ENCODE data around the gene SCARF2.

The SCARF2 gene

DNA sequence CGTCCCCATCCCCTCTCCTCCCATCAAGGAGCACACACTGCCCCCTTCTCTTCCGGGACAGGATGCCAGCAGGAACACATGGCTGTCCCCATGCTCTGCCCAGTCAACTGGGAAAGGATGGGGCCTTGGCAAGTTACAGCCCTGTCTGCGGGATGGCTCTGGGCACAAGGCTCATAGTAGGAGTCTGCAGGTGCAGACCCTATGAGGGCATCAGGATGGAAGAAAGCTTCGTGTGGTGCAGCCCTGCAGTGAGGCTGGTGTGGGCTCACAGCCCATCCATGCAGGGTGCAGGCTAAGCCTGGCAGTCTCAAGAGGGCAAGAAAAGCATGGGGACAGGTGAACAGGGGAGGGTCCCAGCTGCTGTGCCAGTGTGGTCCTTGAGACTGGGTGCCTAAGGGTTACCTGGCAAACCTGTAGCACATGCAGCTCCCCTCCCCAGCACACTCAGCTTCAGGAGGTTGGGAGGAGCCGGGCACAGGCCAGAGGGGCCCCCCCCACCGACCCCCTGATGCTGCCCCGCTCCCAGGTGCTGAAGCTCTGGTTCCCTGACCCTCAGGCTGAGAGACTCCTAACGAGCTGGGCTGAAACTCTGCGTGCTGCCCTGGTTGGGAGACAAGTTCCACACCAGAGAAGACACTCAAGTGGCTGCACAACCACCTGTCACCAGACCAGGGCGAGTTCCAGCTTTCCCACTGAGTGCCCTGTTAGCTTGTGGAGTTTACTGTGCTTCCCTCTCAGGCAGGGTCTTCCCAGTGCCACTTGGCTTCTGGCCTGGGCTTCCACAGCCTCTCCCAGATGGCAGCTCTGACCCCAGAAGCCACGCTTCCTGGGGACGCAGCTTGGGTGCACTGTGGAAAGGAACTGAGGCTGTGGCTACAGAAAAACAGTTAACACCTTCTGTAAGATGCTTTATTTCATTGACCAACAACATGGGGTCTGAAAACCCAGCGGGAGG lies 3.3 kb upstream of the SCARF2 start:
- no peak for DNase-seq (ENCODE audit: low read depth in 2 of 2)

DNA sequence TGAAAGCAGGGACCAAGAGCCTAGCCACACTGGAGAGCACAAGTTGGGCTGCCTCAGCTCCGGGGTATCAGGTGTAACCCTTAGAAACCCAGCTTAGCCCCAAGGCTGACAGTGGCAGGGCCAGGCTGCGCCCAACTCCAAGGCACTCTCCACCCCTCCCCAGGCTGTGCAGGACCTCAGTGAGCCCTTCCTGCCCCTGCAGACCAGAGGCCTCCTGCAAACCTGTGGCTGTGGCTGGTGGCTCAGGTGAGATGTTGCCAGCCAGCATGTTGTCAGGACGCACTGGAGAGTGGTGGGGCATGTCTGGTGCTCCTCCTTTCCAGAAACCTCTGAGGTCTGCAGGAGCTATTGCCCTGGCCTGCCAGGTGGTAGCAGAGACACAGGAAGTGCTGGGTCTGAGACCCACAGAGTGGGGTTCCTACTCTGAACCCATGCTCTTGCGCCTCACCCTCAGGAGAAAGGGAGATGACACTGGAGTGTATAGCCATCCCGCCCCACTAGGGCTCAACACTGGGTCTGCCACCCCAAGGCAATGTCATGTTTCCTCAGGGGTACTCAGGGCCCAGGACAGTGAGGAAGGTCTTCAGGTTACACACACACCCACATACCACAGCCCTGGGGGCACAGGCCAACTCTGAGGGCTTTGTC lies 2.4 kb upstream of the SCARF2 start:
- DNase-seq (ENCODE audit: low read depth in 2 of 2) = no peak

DNA sequence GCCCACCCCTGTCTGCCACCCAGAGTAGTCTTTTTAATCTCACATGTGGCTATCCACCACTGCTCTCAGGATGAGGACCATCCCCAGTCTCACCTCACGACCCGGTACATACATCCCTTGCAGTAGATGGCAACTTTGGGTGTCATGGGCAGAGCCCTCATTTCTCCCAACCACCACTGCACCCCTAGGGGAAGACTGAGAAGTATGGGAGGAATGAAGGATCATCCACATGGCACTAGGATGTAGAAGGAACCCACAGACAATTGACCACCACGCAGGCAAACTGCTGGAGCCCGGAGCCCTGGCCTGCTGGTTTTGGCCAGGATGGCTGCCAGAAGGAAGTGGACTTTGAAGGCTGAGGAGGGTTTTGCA lies 1.9 kb upstream of the SCARF2 start:
- no peak for DNase-seq (ENCODE audit: low read depth in 2 of 2)

DNA sequence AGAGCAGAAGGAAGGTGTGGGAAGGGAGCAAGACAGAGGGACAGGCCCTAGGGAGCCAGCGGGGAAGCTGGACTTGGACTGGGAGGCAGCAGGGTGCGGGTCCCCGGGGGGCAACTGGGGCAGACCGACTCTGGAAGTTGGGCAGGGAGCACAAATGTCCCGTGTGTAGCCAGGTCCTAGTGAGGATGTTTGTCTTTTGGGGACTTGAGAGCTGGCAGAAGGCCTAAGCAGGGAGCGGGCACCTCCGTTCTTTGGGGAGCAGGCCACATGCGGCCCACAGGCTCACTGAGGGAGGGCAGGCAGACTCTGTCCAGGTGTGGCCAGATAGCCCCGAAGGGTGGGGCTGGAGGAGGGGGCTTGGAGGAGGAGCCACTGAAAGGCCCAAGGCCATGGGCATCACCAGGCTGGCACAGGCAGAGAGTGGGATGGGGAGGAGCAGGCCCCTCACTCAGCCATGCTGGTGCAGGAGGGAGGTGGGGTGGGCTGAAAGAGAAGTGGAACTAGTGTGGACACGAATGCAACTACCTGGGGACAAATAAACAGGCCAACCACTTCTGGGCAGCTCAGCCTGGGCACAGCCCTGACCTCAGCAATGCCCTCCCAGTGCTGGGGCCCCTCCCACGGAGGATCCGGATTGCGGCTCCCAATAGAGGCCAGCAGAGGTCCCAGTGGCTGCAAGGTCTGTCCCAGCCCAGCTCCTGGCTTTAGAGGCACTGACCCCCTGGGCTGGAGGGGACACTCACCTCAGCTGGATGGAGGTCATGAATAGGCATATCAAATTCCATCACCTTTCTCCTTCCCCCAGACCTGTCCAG lies 1.3 kb upstream of the SCARF2 start:
- no peak for DNase-seq (ENCODE audit: low read depth in 2 of 2)

DNA sequence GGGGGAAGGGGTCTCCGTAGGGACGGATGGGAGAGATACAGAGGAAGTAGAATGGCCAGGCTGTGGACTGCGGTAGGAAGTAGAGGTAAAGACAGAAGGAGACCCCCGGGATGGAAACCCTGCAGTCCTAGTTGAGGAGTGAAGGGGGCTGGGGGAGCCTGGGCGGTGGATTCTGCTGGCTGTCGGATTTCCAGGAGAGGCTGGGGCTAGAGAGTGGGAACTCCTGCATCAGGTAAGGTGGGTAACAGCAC lies 727 bp upstream of the SCARF2 start:
- no peak for DNase-seq (ENCODE audit: low read depth in 2 of 2)

DNA sequence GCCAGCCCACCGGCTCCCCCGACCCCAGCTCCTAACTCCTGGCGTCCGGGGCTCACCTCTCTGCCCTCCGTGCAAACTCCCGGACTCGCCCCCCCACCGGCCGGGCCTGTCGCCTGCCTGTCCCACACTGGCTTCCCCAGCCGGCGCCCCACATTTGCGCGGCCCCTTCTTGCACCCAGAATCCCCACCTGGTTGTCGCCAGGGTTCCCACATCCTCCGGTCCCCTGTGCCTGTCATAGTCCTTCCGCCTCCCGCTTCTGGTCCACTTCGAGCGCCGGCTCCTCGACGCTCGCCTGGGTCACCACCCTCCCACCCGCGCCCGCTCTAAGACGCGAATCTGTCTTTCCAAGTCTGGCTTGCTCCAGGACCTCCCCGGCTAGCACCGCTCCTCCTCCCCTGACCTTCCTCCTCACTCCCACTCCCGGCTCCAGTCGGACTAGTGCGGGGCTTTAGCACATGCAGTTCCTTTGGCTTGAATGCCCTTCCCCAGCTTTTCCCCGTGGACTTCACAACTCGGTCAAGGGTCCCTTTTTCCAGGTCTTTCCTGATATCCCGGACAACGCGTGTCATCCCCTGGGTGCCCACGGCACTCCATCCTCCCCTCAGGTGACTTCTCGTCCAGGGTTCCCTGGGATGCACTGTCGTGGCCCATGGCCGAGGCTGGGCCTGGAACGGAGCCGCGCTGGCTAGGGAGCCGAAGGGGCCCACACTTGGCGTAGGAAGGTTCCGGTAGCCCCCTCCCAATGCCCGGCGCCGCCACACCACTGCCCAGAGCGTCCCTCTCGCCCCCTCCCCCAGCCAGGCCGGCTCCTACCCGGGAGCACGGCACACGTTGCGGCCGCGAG lies 635 bp downstream of the SCARF2 start:
- DNase-seq (ENCODE audit: low read depth in 2 of 2) = no peak

DNA sequence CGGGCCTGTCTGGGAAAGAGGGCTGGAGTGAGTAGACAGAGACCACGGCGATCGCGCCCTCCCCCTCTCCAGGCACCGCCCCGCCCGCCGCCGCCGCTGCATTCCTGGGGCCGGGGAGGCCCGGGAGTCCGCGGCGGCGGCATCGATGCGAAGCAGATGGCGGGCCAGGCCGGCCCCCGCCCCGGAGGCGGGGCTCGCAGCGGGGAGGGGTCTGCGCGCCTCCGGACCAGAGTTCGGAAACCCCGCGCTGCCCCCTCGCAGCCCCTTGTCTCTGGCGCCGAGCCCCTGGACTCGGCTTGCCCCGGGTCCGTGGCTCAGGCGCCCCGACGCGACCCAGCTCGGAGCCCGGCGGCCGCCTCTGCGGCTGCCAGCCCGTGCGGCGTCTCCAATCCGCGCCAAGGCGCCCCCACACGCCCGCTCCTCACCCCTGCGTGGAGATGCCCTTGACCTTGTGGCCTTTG lies 1.3 kb downstream of the SCARF2 start:
- DNase-seq (ENCODE audit: low read depth in 2 of 2) = no peak

DNA sequence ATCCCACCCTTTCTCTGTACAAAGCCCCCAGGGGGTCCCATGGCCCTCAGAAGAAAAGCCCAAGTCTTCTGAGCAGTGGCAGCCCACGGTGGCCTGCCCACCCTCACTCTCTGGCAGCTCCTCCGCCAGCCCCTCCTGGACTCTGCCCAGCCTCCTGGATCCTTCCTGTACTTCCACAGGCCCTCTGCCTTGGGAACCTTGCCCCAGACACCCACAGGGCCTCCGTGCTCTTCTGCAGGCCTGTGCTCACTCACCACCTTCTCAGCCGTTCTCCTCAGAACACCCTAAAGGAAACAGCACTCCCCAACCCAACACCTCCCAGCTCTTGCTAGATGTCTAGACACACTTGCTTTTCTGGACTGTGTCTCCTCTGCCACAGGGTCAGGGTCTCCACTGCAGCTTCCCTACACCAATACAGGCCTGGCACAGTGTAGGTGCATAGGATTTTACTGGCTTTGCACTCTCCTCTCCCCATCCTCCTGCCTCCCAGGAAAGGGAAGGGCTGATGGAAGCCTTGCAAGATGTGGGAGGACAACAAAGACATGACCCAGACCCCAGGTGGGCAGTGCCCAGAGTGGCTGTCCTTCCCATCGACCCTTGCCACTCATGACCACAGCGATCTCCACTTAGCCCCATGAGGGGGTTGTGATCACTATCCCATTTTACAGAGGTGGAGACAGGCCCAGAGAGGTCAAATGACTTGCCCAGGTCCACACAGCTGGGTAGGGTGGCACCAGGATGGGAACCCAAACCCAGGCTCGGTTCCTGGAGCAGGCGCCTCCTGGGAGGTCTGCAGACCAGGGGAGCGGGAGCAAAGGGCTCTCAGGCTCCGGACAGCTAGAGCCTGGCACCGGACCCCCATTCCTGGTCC lies 2.0 kb downstream of the SCARF2 start:
- DNase-seq (ENCODE audit: low read depth in 2 of 2) = no peak

DNA sequence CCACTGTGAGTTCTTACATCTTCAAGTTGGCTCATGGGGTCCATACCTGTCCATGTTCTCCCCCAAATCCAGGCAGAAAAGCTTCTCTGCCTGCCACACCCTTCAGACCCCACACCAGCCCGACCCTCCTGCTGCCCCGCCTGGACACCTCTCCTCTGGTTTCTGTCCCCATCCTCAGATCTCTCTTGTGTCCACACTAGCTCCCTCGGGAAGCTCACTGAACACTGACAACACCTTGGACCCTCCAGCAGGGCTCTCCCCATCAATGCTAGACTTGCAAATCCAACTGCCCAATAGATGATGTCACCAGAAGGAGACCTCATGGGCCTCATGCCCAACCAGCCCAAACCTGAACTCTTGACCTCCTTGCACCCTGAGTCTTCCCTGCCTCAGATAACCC lies 2.9 kb downstream of the SCARF2 start:
- DNase-seq (ENCODE audit: low read depth in 2 of 2) = no peak

DNA sequence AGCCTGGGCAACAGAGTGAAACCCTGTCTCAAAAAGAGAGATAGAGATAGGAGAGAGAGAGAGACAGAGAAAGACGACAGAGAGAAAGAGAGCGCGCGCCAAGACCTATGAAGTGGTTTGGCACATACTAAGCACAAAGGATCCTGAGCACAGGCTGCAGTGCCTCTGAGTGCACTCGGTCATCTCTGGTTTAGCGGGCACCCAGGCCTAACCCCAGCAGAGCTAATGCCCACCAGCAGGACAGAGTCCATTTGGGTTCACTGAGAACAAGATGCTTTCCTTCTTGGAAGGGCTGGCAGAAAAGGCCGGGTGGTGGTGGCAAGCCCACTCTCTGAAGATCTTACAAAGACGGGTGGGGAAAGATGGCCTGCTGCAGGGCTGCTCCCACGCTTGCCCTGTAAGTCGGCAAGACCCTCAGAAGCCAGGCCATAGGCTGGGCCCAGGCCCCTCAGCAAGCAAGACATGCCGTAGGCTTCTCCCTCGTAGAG lies 3.3 kb downstream of the SCARF2 start:
- DNase-seq (ENCODE audit: low read depth in 2 of 2) = no peak

DNA sequence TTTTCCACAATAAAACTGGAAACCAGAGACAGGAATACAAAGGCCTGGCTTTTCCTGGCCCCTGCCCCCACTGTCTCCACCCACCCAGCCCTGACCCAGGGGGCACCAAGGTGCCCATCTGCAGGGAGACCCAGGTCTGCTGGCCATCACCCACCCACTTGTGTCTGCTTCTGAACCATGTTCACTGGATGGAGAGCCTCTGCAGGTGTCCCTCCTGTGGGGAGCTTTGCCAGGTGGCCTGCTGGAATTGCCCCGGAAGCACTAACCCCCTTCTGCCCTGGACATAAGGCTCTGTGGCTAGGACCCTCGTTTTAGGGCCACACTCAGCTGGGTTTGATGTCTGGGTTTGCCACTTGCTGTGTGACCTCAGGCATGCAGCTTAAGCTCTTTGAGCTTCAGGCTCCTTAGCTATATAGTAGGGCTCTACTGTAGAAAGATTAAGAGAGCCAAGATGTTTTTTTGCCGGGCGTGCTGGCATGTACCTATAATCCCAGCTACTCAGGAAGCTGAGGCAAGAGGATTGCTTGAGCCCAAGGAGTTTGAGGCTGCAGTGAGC lies 3.9 kb downstream of the SCARF2 start:
- no peak for DNase-seq (ENCODE audit: low read depth in 2 of 2)

DNA sequence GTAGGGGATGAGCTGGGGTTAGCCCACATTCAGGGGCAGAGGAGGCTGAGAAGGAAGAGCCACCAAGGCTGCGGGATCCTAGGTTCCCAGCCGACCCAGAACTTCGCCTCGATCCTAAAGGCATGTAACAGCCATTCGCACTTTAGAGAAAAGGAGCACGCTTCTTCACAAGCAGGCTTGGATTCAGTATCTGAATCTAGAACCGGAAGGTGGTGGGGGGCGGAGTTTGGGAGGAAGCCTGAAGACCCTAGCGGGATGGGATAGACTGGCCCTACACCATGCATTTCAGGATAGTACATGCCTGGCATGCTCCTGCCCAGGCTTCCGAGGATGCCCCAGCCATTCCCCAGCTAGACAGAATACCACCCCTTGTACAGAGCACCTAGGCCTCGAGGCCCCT lies 4.4 kb downstream of the SCARF2 start:
- DNase-seq (ENCODE audit: low read depth in 2 of 2) = no peak

DNA sequence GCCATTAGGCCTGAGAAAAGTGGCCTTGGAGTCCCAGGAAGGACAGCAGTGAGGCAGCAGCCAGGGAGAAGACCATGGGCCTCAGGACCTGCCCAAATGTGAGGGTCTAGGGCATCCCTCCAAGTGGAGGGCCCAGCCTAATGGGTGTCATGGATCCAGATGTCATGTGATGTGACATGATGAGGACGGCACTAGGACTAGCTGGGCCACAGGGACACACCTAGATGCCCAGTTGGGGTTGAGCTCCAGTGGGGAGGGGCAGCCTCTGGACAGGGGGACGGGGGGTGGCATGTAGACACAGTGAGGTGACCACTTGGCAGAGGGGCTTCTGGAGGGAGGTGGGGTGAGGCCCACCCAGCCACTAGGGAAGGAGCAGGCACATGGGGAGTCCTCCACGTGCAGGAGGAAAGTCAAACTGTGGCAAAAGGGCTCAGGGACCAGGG lies 5.4 kb downstream of the SCARF2 start:
- DNase-seq (ENCODE audit: low read depth in 2 of 2) = no peak

DNA sequence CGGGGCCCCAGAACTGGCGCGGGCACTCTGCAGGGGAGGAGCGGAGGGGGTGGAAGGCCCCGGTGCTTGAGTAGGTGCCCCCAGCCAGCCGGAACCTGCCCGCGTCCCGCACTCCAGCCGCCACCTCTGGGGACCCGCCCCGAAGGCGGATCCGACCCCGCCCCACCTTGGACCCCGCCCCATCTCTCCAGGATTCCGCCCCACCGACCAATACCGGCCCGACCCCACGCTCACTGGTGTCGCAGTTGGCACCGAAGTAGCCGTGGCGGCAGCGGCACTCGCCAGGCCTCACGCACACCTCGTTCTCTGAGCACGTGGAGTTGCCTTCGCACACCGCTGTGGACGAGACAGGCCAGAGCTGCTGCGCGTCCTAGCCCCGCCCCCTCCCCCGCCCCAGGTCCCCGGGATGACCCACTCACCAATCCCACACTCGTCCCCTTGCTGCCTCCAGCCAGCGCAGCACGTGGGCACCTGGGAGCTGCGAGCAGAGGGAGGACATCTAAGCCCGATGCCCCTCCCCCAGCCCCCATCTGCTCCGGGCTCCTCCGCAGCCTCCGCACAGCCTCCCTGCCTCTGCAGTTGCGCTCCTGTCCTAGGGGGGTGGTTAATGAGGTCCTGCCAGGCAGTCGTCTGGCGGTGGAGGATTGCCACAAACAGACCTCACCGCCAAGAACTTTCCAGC lies 6.0 kb downstream of the SCARF2 start:
- DNase-seq (ENCODE audit: low read depth in 2 of 2) = no peak

DNA sequence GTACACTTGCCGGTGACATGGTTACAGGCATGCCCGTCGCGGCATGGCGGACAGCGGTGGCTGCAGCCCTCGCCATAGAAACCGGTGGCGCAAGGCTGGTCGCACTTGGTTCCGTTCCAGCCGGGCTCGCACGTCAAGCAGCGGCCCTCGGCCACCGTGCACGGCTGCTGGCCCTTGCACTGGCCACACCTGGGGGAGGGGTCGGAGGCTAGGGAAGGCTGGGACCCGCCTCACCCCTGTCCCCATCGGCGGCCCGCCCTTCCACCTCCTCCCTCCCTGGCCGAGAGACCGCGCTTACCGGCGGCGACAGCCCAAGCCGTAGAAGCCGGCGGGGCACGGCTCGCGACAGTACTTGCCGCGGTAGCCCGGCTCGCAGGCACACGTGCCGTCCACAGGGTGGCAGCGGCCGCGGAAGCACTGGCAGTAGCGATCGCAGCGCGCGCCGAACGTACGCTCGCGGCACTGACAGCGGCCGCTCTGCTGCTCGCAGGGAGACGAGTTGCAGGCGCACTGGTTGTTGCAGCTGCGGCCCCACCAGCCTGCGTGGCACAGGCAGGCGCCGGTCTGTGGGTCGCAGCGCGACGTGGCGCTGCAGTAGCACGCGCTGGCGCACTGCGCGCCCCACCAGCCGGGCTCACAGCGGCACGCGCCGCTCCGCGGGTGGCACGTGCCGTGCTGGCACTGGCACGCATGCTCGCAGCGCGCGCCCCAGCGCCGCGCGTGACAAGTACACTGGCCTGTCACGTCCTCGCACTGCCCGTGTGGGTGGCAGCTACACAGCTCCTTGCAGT lies 6.7 kb downstream of the SCARF2 start:
- no peak for DNase-seq (ENCODE audit: low read depth in 2 of 2)

DNA sequence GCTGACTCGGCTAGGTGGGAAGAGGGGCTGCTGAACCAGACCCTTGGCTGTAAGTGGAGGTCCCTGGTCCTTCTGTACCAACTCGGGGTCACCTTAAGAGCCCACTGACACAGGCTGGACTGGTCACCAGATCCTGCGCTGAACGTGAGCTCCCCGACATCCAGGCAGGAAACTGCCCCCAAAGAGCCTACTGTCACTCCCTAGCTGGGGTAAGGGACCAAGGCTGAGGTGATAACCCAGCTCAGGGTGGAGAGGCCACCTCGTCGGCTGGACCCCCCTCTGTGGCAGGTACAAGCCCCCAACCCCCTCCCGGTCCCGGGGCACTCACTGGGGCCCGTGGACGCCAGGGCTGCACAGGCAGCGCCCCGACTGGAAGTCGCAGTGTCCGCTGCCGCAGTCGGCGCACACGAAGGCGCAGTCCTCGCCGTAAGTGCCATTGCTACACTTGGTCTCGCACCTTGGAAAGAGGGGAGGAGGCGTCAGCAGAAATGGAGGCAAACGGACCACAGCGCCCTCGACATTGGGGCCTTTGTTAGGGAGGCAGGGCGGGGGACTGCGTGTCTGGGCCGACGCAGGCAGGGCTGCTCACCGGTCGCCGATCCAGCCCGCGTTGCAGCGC lies 7.4 kb downstream of the SCARF2 start:
- no peak for DNase-seq (ENCODE audit: low read depth in 2 of 2)

DNA sequence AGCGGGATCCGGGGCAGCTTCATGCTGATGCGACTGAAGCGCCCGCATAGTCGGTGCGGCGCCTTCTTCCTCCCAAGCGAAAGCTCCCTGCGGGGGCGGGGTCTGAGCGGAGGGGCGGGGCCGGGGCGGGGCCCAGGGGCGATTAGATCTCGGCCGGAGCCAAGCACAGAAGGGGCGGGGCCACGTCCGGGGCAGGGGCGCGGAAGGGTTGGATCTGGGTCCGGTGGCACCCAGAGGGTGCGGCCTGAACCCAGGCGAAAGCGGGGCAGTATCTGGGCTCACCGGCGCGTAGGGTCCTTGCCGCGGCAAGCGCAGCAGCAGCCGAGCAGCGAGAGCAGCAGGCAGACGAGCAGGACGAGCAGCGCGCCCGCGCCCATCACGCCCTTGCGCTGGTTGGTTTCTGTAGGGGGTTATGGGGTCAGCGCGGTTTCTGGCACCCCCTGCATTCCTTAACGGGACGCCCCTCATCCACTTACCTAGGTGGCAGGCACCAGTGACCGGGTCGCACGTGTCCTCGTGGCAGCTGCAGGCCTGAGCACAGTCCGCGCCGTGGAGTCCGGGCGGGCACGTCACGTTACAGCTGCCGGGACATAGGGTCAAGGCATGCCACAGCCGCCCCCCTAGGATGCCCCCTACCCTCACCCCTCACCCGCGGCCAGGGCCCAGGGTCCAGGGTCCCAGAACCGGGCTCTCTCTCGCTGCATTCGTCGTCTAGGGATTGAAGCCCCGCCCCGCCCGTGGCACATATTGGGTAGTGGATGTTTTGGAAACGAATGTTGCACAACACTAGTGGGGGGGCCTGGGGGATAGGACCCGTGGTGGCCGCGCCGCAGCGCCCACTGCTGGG lies 8.1 kb downstream of the SCARF2 start:
- peak; percentile 63 to 68 for DNase-seq (ENCODE audit: low read depth in 2 of 2)
